Endothelial cell of umbilical vein (primary cell): ENCODE data around the gene RPP21. TPM values are rescaled to one million over a fixed set of nuclear protein-coding genes. Genes with fewer than 3 reads are reported as not detected.

Experiments used
- BruUV-seq: library from RNA; stranded (reverse); fragments of 400-500 nt; replicated peaks from 2 replicates; lab custom pipeline; 2021; lab: Mats Ljungman, UMichigan
- CTCF ChIA-PET: fragments of 300-600, 350-600 bp; sonication (Branson Sonifier 250); formaldehyde crosslinking; loops from one replicate; lab custom pipeline; 2021; ENCODE audit warnings: antibody characterized with exemption, inconsistent platforms; lab: Charles Lee
- POLR2A ChIA-PET: fragments of 300-600, 350-600 bp; sonication (Branson Sonifier 250); formaldehyde crosslinking; loops from one replicate; lab custom pipeline; 2021; ENCODE audit warnings: antibody characterized with exemption, inconsistent platforms; lab: Charles Lee
- DNase-seq: peaks from one replicate; pipeline ENCODE4 v3.0.0-alpha.2; 2011; ENCODE audit warnings: low read depth, low spot score
- FAIRE-seq: peaks from 2 replicates; lab custom pipeline; 2011; peaks lifted over from hg19 to GRCh38; lab: Jason Lieb, UNC
- H2AFZ ChIP-seq: 2 replicates; pipeline ENCODE4 v1.6.0; 2012; ENCODE audit warnings: low read depth, low read length, control low read depth, inconsistent platforms
- H3K27ac ChIP-seq: 2 replicates; pipeline ENCODE4 v1.5.1; 2011; ENCODE audit warnings: low read depth, mild to moderate bottlenecking, control low read depth, low read length, moderate library complexity; ENCODE audit not compliant: insufficient read depth
- H3K27me3 ChIP-seq, 2 experiments: 2 replicates each; pipeline versions ENCODE4 v1.6.0 to v1.6.1; 2011; ENCODE audit warnings: low read length in 2 of 2, mixed read lengths in 1 of 2; ENCODE audit not compliant: control insufficient read depth in 2 of 2, insufficient read depth in 2 of 2
- H3K36me3 ChIP-seq, 2 experiments: 2 replicates in 1 of 2; 3 replicates in 1 of 2; pipeline ENCODE4 v1.5.1; 2011; ENCODE audit warnings: low read length in 2 of 2, mild to moderate bottlenecking in 1 of 2, moderate library complexity in 1 of 2; ENCODE audit not compliant: control insufficient read depth in 2 of 2, insufficient read depth in 2 of 2; ENCODE audit errors: extremely low read depth in 1 of 2
- H3K4me1 ChIP-seq: 3 replicates; pipeline ENCODE4 v1.5.1; 2011; ENCODE audit warnings: mild to moderate bottlenecking, low read length; ENCODE audit not compliant: control insufficient read depth, insufficient read depth; ENCODE audit errors: extremely low read depth
- H3K4me2 ChIP-seq: 2 replicates; pipeline ENCODE4 v1.6.1; 2011; ENCODE audit warnings: low read length, control low read depth, mixed read lengths; ENCODE audit not compliant: insufficient read depth
- H3K4me3 ChIP-seq, 3 experiments: fragments of 200-600 bp in 1 of 3; sonication (generic), shearing (Covaris generic) in 1 of 3; replicated peaks in 1 of 3; 2 replicates each; pipeline ENCODE4 v1.5.1; 2011 to 2016; ENCODE audit warnings: control low read depth in 3 of 3, low read length in 3 of 3, mild to moderate bottlenecking in 2 of 3, inconsistent platforms in 1 of 3, low read depth in 1 of 3, moderate library complexity in 1 of 3; ENCODE audit not compliant: insufficient read depth in 1 of 3
- H3K79me2 ChIP-seq: 2 replicates; pipeline ENCODE4 v1.6.0; 2012; ENCODE audit warnings: low read length, inconsistent platforms; ENCODE audit not compliant: control insufficient read depth, insufficient read depth
- H3K9ac ChIP-seq: replicated peaks from 2 replicates; pipeline ENCODE3; 2011; ENCODE audit warnings: low read length, control low read depth; ENCODE audit not compliant: insufficient read depth; ENCODE audit errors: extremely low read depth
- H3K9me1 ChIP-seq: replicated peaks from 3 replicates; pipeline ENCODE4 v1.6.0; 2011; ENCODE audit warnings: mild to moderate bottlenecking, low read length; ENCODE audit not compliant: control insufficient read depth, insufficient read depth; ENCODE audit errors: extremely low read depth
- H3K9me3 ChIP-seq: replicated peaks from 2 replicates; pipeline ENCODE4 v1.5.1; 2012; ENCODE audit warnings: low read length, inconsistent platforms; ENCODE audit not compliant: control insufficient read depth, insufficient read depth
- H4K20me1 ChIP-seq: replicated peaks from 2 replicates; pipeline ENCODE3; 2011; ENCODE audit warnings: mild to moderate bottlenecking, low read length; ENCODE audit not compliant: control insufficient read depth, insufficient read depth; ENCODE audit errors: extremely low read depth
- EZH2 ChIP-seq: IDR thresholded peaks from 2 replicates; pipeline ENCODE4 v1.6.1; 2012; ENCODE audit warnings: borderline replicate concordance, low read depth, mild to moderate bottlenecking, moderate library complexity, low read length, inconsistent platforms; ENCODE audit not compliant: severe bottlenecking
- JUN ChIP-seq: IDR thresholded peaks from 2 replicates; pipeline ENCODE4 v1.6.1; 2011; ENCODE audit warnings: borderline replicate concordance, low read depth; ENCODE audit not compliant: insufficient read length, insufficient read depth
- MYC ChIP-seq: IDR thresholded peaks from one replicate; pipeline ENCODE4 v1.6.1; 2011; ENCODE audit warnings: mild to moderate bottlenecking, low read depth, low read length
- POLR2A ChIP-seq: IDR thresholded peaks from 2 replicates; pipeline ENCODE4 v1.6.1; 2012; ENCODE audit warnings: low read depth, mild to moderate bottlenecking, control low read depth, low read length
- dilution Hi-C: fragments of 300-500 bp; cut with MboI; formaldehyde crosslinking; loops from one replicate; pipeline ENCODE4 v1.15.0; 2019; ENCODE audit warnings: low sequenced_read_pairs; ENCODE audit not compliant: extremely low pct_ligation_motif_present
- intact Hi-C: fragments of 100-400 bp; cut with micrococcal nuclease; formaldehyde crosslinking; loops from one replicate; pipeline ENCODE4 v1.10.0; 2022
- polyA plus RNA-seq, 4 experiments: library from polyadenylated mRNA; depleted of rRNA in 3 of 4; stranded (reverse) in 3 of 4; unstranded in 1 of 4; fragments of >200 nt; gene quantifications; 2 replicates each; pipeline versions ENCODE4 v1.2.1 to v1.2.3, GENCODE V29; 2011 to 2012; ENCODE audit warnings: missing spikeins in 1 of 4
- total RNA-seq: library from RNA; stranded (reverse); gene quantifications from 2 replicates; pipeline ENCODE4 v1.2.3, GENCODE V29; 2021
- TF ChIP-seq, protein P1 (sequence below): IDR thresholded peaks from 2 replicates; pipeline ENCODE4 v1.6.1; 2011; ENCODE audit not compliant: insufficient read depth, insufficient read length
- TF ChIP-seq, protein P2 (sequence below), 2 donors: IDR thresholded peaks; 1 replicate in 1 of 2; 2 replicates in 1 of 2; pipeline ENCODE4 v1.5.1; 2011; ENCODE audit warnings: low read length in 2 of 2, mild to moderate bottlenecking in 2 of 2, moderate library complexity in 2 of 2, control low read depth in 1 of 2, inconsistent platforms in 1 of 2, low read depth in 1 of 2; ENCODE audit not compliant: insufficient read depth in 1 of 2; ENCODE audit errors: extremely low read depth in 1 of 2

RPP21 gene
- total and polyA plus RNA-seq, 2 donors (not counting 3 experiments of a cell fraction or from before 2014, with no cell fraction given): 35.3 to 101 TPM

DNA sequence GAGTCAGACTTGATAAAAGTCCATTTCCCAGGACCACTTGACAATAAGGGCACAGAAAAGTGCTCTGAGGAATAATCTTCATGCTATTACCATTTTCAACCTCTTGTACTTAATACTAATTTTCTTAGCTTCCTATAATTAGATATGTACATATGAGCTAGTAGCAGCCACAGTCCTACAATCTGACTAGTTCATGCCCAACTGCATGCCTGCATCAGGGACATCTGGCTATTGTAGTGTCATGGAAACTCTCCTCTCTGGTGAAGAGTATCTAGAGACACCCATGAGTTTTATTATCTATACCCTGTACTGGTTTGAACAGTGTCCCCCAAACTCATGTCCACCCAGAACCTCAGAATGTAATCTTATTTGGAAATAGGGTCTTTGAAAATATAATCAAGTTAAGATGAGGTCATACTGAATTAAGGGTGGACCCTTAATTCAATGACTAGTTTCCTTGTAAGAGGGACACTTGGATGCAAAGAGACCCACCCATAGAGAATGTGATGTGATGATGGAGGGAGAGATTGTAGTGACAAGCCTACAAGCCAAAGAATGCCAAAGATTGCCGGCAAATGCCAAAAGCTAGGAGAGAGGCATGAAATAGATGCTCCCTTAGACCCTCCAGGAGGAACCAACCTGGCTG, 32.2 kb upstream of the RPP21 start:
- H3K9ac ChIP-seq: no peak overlapping the region
- H3K9me3 ChIP-seq: no peaks in the 10 kb centered on the region
- no peak overlapping the region for H2AFZ ChIP-seq
- TF ChIP-seq JUN: no peak
- TF ChIP-seq POLR2A: no peak
- TF ChIP-seq MYC: no peak
- TF ChIP-seq, protein P1, sequence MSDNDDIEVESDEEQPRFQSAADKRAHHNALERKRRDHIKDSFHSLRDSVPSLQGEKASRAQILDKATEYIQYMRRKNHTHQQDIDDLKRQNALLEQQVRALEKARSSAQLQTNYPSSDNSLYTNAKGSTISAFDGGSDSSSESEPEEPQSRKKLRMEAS: no peak
- no peaks in the 10 kb centered on the region for H3K27me3 ChIP-seq
- no peak for DNase-seq
- intact Hi-C loops (no loop called here), dilution Hi-C loops (no loop called here)
- no TSS peak for BruUV-seq
- H3K9me1 ChIP-seq: peaks cover 2% of the 10 kb centered on the region
- no peak overlapping the region for H3K27ac ChIP-seq
- ChIA-PET CTCF (no interaction called here), POLR2A (no interaction called here)
- no peaks in the 10 kb centered on the region for H3K4me1 ChIP-seq
- FAIRE-seq: no peak
- H3K36me3 ChIP-seq: peaks cover 4 to 5% of the 10 kb centered on the region in 2 experiments
- H3K4me3 ChIP-seq: no peak overlapping the region
- no peak overlapping the region for H3K4me2 ChIP-seq
- H3K79me2 ChIP-seq: peaks cover 74% of the 10 kb centered on the region
- H4K20me1 ChIP-seq: peaks cover 21% of the 10 kb centered on the region

DNA sequence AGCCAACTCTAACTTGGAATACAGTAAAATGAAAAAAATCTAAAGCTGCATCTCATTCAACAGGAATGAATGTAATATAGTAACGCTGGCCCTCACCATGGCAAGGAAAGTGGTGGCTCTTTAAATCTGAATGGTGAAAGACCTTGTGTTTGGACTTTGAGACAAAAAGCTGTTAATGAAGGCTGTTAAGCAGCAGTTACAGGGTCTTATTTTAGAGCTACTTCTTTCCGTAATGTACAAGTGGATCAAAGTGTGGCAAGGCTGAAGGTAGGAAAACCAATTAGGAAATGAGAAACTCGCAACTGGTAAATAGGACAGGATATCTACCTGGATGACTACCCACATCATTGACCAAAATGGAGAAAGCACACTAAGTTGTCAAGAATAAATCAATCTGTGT, 29.8 kb upstream of the RPP21 start:
- H3K27ac ChIP-seq: no peak overlapping the region
- H2AFZ ChIP-seq: no peak overlapping the region
- H4K20me1 ChIP-seq: peaks cover 16% of the 10 kb centered on the region
- TF ChIP-seq MYC: no peak
- TF ChIP-seq, protein P1: no peak
- TF ChIP-seq JUN: no peak
- TF ChIP-seq EZH2: no peak
- TF ChIP-seq, protein P2, sequence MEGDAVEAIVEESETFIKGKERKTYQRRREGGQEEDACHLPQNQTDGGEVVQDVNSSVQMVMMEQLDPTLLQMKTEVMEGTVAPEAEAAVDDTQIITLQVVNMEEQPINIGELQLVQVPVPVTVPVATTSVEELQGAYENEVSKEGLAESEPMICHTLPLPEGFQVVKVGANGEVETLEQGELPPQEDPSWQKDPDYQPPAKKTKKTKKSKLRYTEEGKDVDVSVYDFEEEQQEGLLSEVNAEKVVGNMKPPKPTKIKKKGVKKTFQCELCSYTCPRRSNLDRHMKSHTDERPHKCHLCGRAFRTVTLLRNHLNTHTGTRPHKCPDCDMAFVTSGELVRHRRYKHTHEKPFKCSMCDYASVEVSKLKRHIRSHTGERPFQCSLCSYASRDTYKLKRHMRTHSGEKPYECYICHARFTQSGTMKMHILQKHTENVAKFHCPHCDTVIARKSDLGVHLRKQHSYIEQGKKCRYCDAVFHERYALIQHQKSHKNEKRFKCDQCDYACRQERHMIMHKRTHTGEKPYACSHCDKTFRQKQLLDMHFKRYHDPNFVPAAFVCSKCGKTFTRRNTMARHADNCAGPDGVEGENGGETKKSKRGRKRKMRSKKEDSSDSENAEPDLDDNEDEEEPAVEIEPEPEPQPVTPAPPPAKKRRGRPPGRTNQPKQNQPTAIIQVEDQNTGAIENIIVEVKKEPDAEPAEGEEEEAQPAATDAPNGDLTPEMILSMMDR (IDR thresholded peaks at IDR 0.05; ENCODE audit: extremely low read depth in 1 of 2, insufficient read depth in 1 of 2, low read depth in 1 of 2, low read length in 2 of 2): no peak
- no peak for TF ChIP-seq POLR2A
- H3K4me1 ChIP-seq: no peaks in the 10 kb centered on the region
- BruUV-seq: no TSS peak
- H3K27me3 ChIP-seq: no peaks in the 10 kb centered on the region
- intact Hi-C loops: no loop called here
- H3K9ac ChIP-seq: no peak overlapping the region
- H3K4me3 ChIP-seq: no peak overlapping the region
- peaks cover 2% of the 10 kb centered on the region for H3K9me1 ChIP-seq
- H3K79me2 ChIP-seq: peaks cover 81% of the 10 kb centered on the region
- ChIA-PET CTCF (interaction anchor here (1.7 kb wide), 1 partner anchor 10 kb away, joined by 3 read pairs; no protein-coding TSS in a partner anchor), POLR2A (no interaction called here)
- DNase-seq: no peak
- dilution Hi-C loops: no loop called here
- H3K36me3 ChIP-seq: peaks cover 4 to 5% of the 10 kb centered on the region in 2 experiments
- no peak for FAIRE-seq
- no peak overlapping the region for H3K4me2 ChIP-seq
- H3K9me3 ChIP-seq: no peaks in the 10 kb centered on the region
